IgD-negative memory B cell (primary cell): ENCODE measurements around the gene GALNT18. TPM values are rescaled to one million over a fixed set of nuclear protein-coding genes. Genes with fewer than 3 reads are reported as not detected.
A peak's percentile ranks its signal among the peaks of the same experiment; 100 is the strongest.

ENCODE experiments used
- H3K27ac Mint-ChIP-seq, 3 donors: one replicate each; pipeline ENCODE4 v1.8.0; 2020 to 2022; ENCODE audit warnings: mild to moderate bottlenecking in 3 of 3, mixed read lengths in 3 of 3, moderate library complexity in 1 of 3
- H3K27me3 Mint-ChIP-seq: one replicate; pipeline ENCODE4 v1.8.0; 2021; ENCODE audit warnings: mixed read lengths
- H3K36me3 Mint-ChIP-seq: one replicate; pipeline ENCODE4 v1.8.0; 2020; ENCODE audit warnings: mild to moderate bottlenecking, mixed read lengths
- H3K4me1 Mint-ChIP-seq, 3 donors: one replicate each; pipeline ENCODE4 v1.8.0; 2020 to 2022; ENCODE audit warnings: mixed read lengths in 3 of 3, mild to moderate bottlenecking in 1 of 3
- H3K4me3 Mint-ChIP-seq, 4 donors: one replicate each; pipeline ENCODE4 v1.8.0; 2020 to 2022; ENCODE audit warnings: mild to moderate bottlenecking in 4 of 4, mixed read lengths in 4 of 4, moderate library complexity in 3 of 4
- H3K9me3 Mint-ChIP-seq, 3 donors: one replicate each; pipeline ENCODE4 v1.8.0; 2020 to 2021; ENCODE audit warnings: mixed read lengths in 3 of 3, mild to moderate bottlenecking in 1 of 3
- polyA plus RNA-seq: library from polyadenylated mRNA; unstranded; fragments of 300-500 nt; fragmentation: Illumina TruSeq; gene quantifications from one replicate; pipeline ENCODE4 v1.2.3, GENCODE V29; 2021

Gene GALNT18
- polyA plus RNA-seq, 1 donor from 2014 or later, result not detected

- no peaks in the 10 kb centered on the region for H3K9me3 Mint-ChIP-seq
- no peaks in the 10 kb centered on the region for H3K4me1 Mint-ChIP-seq
- H3K27me3 Mint-ChIP-seq, result peaks cover 4% of the 10 kb centered on the region
- peaks cover 1% of the 10 kb centered on the region for H3K36me3 Mint-ChIP-seq
- H3K4me3 Mint-ChIP-seq, result no peak overlapping the region
- no peak overlapping the region for H3K27ac Mint-ChIP-seq
Observed at GRCh38 chr11:11571893-11572292, 49.9 kb downstream of the GALNT18 start.

GRCh38 chr11:11570823-11571222 lies 51.0 kb downstream of the GALNT18 start:
- Mint-ChIP-seq H3K4me3 (no peak overlapping the region), H3K36me3 (peaks cover 1% of the 10 kb centered on the region), H3K9me3 (no peaks in the 10 kb centered on the region), H3K27ac (no peak overlapping the region), H3K27me3 (peaks cover 4% of the 10 kb centered on the region), H3K4me1 (no peaks in the 10 kb centered on the region)

GRCh38 chr11:11569936-11570491 lies 51.8 kb downstream of the GALNT18 start:
- no peak overlapping the region for H3K27ac Mint-ChIP-seq
- peaks cover 1% of the 10 kb centered on the region for H3K36me3 Mint-ChIP-seq
- H3K9me3 Mint-ChIP-seq, result no peaks in the 10 kb centered on the region
- H3K4me1 Mint-ChIP-seq, result no peaks in the 10 kb centered on the region
- peaks cover 4% of the 10 kb centered on the region for H3K27me3 Mint-ChIP-seq
- no peak overlapping the region for H3K4me3 Mint-ChIP-seq

- Mint-ChIP-seq H3K9me3 (no peaks in the 10 kb centered on the region), H3K4me1 (no peaks in the 10 kb centered on the region), H3K27me3 (peaks cover 4% of the 10 kb centered on the region), H3K27ac (no peak overlapping the region), H3K36me3 (peaks cover 1% of the 10 kb centered on the region), H3K4me3 (no peak overlapping the region)
Observed at GRCh38 chr11:11568651-11569229, 53.1 kb downstream of the GALNT18 start.

- H3K27ac Mint-ChIP-seq, result no peak overlapping the region
- no peaks in the 10 kb centered on the region for H3K9me3 Mint-ChIP-seq
- no peak overlapping the region for H3K4me3 Mint-ChIP-seq
- peaks cover 4% of the 10 kb centered on the region for H3K27me3 Mint-ChIP-seq
- H3K4me1 Mint-ChIP-seq, result no peaks in the 10 kb centered on the region
- H3K36me3 Mint-ChIP-seq, result peaks cover 1% of the 10 kb centered on the region
Observed at GRCh38 chr11:11567936-11568650, 53.7 kb downstream of the GALNT18 start.

GRCh38 chr11:11565636-11566035 lies 56.2 kb downstream of the GALNT18 start:
- no peak overlapping the region for H3K27ac Mint-ChIP-seq
- H3K27me3 Mint-ChIP-seq, result peaks cover 3% of the 10 kb centered on the region
- H3K4me1 Mint-ChIP-seq, result no peaks in the 10 kb centered on the region
- no peak overlapping the region for H3K4me3 Mint-ChIP-seq
- H3K36me3 Mint-ChIP-seq, result peaks cover 3% of the 10 kb centered on the region
- no peaks in the 10 kb centered on the region for H3K9me3 Mint-ChIP-seq

DNA sequence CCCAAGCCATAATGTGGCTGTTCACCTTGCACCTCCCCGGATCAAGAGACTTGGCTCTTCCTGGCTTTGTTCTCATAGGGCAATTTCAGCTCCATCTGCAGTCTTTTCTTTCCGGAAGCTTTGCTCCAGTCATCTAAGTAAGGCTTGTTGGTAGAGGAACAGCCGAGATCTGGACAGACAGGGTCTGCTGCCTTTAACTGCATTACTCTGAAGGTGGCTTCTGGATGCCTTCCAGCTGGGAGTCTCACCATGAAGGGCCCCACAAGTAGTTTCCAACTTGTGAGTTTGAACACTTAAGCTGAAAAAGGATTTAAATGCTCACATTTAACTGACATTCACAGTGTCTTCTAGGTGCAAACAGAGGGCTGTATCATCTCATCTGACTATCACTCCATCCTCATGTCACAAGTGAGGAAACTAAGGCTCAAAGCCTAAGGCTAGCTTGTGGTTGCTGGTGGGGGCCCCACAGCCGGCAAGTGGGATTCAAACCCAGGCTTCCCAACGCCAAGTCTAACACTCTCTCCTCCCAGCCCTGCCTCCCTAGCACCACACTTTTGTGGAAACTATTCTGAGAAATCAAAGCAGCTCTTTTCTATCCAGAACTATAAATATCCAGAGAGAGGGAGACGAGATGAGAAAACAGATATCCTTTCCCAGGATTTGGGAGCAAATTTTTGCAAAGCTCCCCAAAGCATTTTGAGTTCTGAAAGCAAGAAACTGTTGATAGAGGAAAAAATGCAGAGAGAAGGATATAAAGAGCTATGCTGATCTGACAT lies 58.4 kb downstream of the GALNT18 start:
- Mint-ChIP-seq H3K4me3 (no peak overlapping the region), H3K9me3 (no peaks in the 10 kb centered on the region)

DNA sequence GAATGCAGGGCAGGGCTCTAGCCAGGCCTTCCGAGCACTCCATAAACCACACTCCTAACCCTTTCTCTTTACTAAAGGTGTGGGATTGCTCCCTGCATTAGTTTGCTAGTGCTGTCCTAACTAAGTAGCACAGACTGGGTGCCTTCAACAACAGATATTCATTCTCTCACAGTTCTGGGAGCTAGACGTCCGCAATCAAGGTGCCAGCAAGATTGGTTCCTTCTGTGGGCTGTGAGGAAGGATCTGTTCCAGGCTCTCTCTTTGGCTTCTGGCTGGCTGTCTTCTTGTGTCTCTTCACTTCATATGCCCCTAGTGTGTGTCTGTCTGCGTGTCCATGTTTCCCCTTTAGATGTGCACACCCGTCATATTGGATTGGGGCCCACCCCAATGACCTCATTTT lies 59.8 kb downstream of the GALNT18 start:
- no peaks in the 10 kb centered on the region for H3K9me3 Mint-ChIP-seq
- no peak overlapping the region for H3K4me3 Mint-ChIP-seq
- H3K27me3 Mint-ChIP-seq, result peaks cover 3% of the 10 kb centered on the region
- H3K4me1 Mint-ChIP-seq, result no peaks in the 10 kb centered on the region
- H3K27ac Mint-ChIP-seq, result peak overlapping the region in 1 of 3 donors; percentile 27
- H3K36me3 Mint-ChIP-seq, result peaks cover 2% of the 10 kb centered on the region

More for the DNA sequence above, 58.4 kb downstream of the GALNT18 start:
- no peaks in the 10 kb centered on the region for H3K4me1 Mint-ChIP-seq
- H3K27me3 Mint-ChIP-seq, result peaks cover 3% of the 10 kb centered on the region
- no peak overlapping the region for H3K27ac Mint-ChIP-seq
- peaks cover 2% of the 10 kb centered on the region for H3K36me3 Mint-ChIP-seq

- Mint-ChIP-seq H3K9me3 (no peaks in the 10 kb centered on the region), H3K4me3 (no peak overlapping the region), H3K27ac (no peak overlapping the region), H3K36me3 (peaks cover 2% of the 10 kb centered on the region), H3K4me1 (no peaks in the 10 kb centered on the region), H3K27me3 (peaks cover 3% of the 10 kb centered on the region)
Observed at GRCh38 chr11:11558826-11559225, 63.0 kb downstream of the GALNT18 start.

GRCh38 chr11:11558396-11558795 lies 63.4 kb downstream of the GALNT18 start:
- Mint-ChIP-seq H3K4me3 (no peak overlapping the region), H3K4me1 (no peaks in the 10 kb centered on the region), H3K9me3 (no peaks in the 10 kb centered on the region), H3K27me3 (peaks cover 3% of the 10 kb centered on the region), H3K27ac (no peak overlapping the region), H3K36me3 (peaks cover 2% of the 10 kb centered on the region)

DNA sequence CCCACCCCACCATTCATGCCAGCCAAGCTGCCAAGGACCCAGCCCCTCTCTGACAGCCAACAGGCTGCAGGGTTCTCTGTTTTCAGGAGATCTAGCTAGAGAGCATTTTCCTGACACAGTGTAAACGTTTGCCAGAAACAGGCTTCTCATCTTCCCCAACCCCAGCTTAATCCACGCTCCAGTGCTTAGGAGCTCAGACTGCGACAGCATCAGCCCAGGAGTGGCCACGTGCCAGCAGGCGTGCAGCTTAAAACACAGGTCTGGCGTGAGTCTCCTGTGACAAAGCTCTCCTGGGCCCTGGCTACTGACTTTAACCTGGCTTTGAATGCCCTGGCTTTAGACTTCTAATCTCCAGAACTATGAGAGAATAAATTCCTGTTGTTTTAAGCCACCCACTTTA lies 66.6 kb downstream of the GALNT18 start:
- Mint-ChIP-seq H3K27ac (no peak overlapping the region), H3K27me3 (peaks cover 3% of the 10 kb centered on the region), H3K36me3 (no peaks in the 10 kb centered on the region), H3K4me1 (no peaks in the 10 kb centered on the region), H3K4me3 (no peak overlapping the region), H3K9me3 (peaks cover 0 to 3% (median 0%) of the 10 kb centered on the region in 3 donors)

- Mint-ChIP-seq H3K27me3 (no peaks in the 10 kb centered on the region), H3K27ac (no peak overlapping the region), H3K4me1 (no peaks in the 10 kb centered on the region), H3K36me3 (no peaks in the 10 kb centered on the region), H3K4me3 (no peak overlapping the region), H3K9me3 (peaks cover 0 to 3% (median 0%) of the 10 kb centered on the region in 3 donors)
Observed at GRCh38 chr11:11553573-11553972, 68.2 kb downstream of the GALNT18 start.

DNA sequence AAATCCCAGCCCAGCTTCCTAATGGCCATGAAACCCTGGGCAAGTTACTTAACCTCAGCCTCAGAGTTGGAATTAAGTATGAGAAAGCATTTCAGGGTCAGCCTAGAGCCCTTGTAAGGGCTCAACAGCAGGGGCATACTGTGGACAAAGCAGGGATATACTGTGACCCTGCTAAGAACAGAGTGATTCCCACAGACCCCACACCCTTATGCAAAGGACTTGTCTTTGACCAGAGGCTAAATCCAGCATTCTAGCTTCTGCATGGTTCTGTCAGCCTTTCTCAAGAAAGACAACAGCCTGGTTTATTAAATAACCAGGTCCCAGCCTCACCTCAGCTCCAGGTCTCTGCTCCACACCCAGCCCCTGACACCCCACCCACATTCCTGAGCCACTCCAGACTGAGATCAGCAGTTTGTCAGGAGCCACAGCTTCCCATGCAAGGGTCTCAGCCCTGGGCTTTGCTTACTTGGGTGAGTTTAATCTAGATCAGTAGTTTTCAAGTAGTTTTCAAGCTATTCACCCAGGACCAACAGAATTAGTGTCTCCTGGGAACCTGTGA lies 69.2 kb downstream of the GALNT18 start:
- Mint-ChIP-seq H3K36me3 (no peaks in the 10 kb centered on the region), H3K9me3 (peaks cover 0 to 3% (median 0%) of the 10 kb centered on the region in 3 donors), H3K4me3 (no peak overlapping the region), H3K27ac (no peak overlapping the region), H3K27me3 (no peaks in the 10 kb centered on the region), H3K4me1 (no peaks in the 10 kb centered on the region)

GRCh38 chr11:11550534-11550933 lies 71.3 kb downstream of the GALNT18 start:
- Mint-ChIP-seq H3K27ac (no peak overlapping the region), H3K4me1 (no peaks in the 10 kb centered on the region), H3K36me3 (no peaks in the 10 kb centered on the region)

More at GRCh38 chr11:11550534-11550933, 71.3 kb downstream of the GALNT18 start:
- Mint-ChIP-seq H3K4me3 (no peak overlapping the region), H3K27me3 (no peaks in the 10 kb centered on the region), H3K9me3 (peaks cover 0 to 3% (median 0%) of the 10 kb centered on the region in 3 donors)
